ENCODE results near the gene RNF222. TPM values are rescaled to one million over a fixed set of nuclear protein-coding genes. Genes with fewer than 3 reads are reported as not detected.

RNF222 gene
- total RNA-seq, 1 experiment from 2014 or later = not detected

GRCh38 chr17:8439681-8440080 lies 42.1 kb upstream of the RNF222 start:
- Histone ChIP-seq H3K36me3 (ENCODE audit: control insufficient read depth, insufficient read depth, low read length) (no peaks in the 10 kb centered on the region), H3K27me3 (replicated peaks; ENCODE audit: control insufficient read depth, insufficient read depth, low read length) (no peaks in the 10 kb centered on the region), H3K9me3 (no peaks in the 10 kb centered on the region), H3K4me3 (ENCODE audit: low read depth, low read length) (no peak overlapping the region), H3K4me1 (no peaks in the 10 kb centered on the region)
- no TSS peak for BruUV-seq (replicated peaks)
- Mint-ChIP-seq H3K27me3 (ENCODE audit: insufficient read depth, unreplicated experiment) (no peaks in the 10 kb centered on the region), H3K36me3 (ENCODE audit: insufficient read depth, unreplicated experiment) (peaks cover 21% of the 10 kb centered on the region), H3K9me3 (ENCODE audit: unreplicated experiment) (no peaks in the 10 kb centered on the region), H3K4me1 (ENCODE audit: low read depth, unreplicated experiment) (no peaks in the 10 kb centered on the region), H3K4me3 (ENCODE audit: unreplicated experiment) (no peak overlapping the region), H3K27ac (ENCODE audit: unreplicated experiment) (no peak overlapping the region)
- CTCF ChIA-PET = no interaction called here
- intact Hi-C loops (cut with micrococcal nuclease; ENCODE audit: unreplicated experiment) = no loop called here
- POLR2A ChIA-PET = no interaction called here
- no peak for DNase-seq
- no peak for TF ChIP-seq CTCF (IDR thresholded peaks at IDR 0.05; ENCODE audit: insufficient read depth in 1 of 2, low read depth in 1 of 2, low read length in 1 of 2, severe bottlenecking in 1 of 2, unreplicated experiment in 1 of 2)

GRCh38 chr17:8438441-8438840 lies 40.8 kb upstream of the RNF222 start:
- ChIA-PET CTCF (no interaction called here), POLR2A (no interaction called here)
- no peaks in the 10 kb centered on the region for H3K27me3 Mint-ChIP-seq (ENCODE audit: insufficient read depth, unreplicated experiment)
- no peak overlapping the region for H3K27ac Mint-ChIP-seq (ENCODE audit: unreplicated experiment)
- H3K36me3 ChIP-seq (ENCODE audit: control insufficient read depth, insufficient read depth, low read length) = no peaks in the 10 kb centered on the region
- no peaks in the 10 kb centered on the region for H3K4me1 ChIP-seq
- no peaks in the 10 kb centered on the region for H3K9me3 Mint-ChIP-seq (ENCODE audit: unreplicated experiment)
- H3K4me3 ChIP-seq (ENCODE audit: low read depth, low read length) = no peak overlapping the region
- no peak overlapping the region for H3K4me3 Mint-ChIP-seq (ENCODE audit: unreplicated experiment)
- no peak for TF ChIP-seq CTCF (IDR thresholded peaks at IDR 0.05; ENCODE audit: insufficient read depth in 1 of 2, low read depth in 1 of 2, low read length in 1 of 2, severe bottlenecking in 1 of 2, unreplicated experiment in 1 of 2)
- no peaks in the 10 kb centered on the region for H3K27me3 ChIP-seq (replicated peaks; ENCODE audit: control insufficient read depth, insufficient read depth, low read length)
- no peaks in the 10 kb centered on the region for H3K4me1 Mint-ChIP-seq (ENCODE audit: low read depth, unreplicated experiment)
- H3K36me3 Mint-ChIP-seq (ENCODE audit: insufficient read depth, unreplicated experiment) = peaks cover 16% of the 10 kb centered on the region
- intact Hi-C loops (cut with micrococcal nuclease; ENCODE audit: unreplicated experiment) = no loop called here
- H3K9me3 ChIP-seq = no peaks in the 10 kb centered on the region
- BruUV-seq (replicated peaks) = no TSS peak
- DNase-seq = no peak

- BruUV-seq (replicated peaks) = TSS peak; percentile 51
- Histone ChIP-seq H3K4me3 (ENCODE audit: low read depth, low read length) (peak overlapping the region; percentile 84), H3K4me1 (no peaks in the 10 kb centered on the region), H3K27me3 (replicated peaks; ENCODE audit: control insufficient read depth, insufficient read depth, low read length) (no peaks in the 10 kb centered on the region), H3K36me3 (ENCODE audit: control insufficient read depth, insufficient read depth, low read length) (no peaks in the 10 kb centered on the region), H3K9me3 (no peaks in the 10 kb centered on the region)
- Mint-ChIP-seq H3K4me3 (ENCODE audit: unreplicated experiment) (peak overlapping the region; percentile 85), H3K9me3 (ENCODE audit: unreplicated experiment) (no peaks in the 10 kb centered on the region), H3K27ac (ENCODE audit: unreplicated experiment) (peak overlapping the region; percentile 86), H3K27me3 (ENCODE audit: insufficient read depth, unreplicated experiment) (no peaks in the 10 kb centered on the region), H3K36me3 (ENCODE audit: insufficient read depth, unreplicated experiment) (peaks cover 16% of the 10 kb centered on the region), H3K4me1 (ENCODE audit: low read depth, unreplicated experiment) (no peaks in the 10 kb centered on the region)
- ChIA-PET POLR2A (interaction anchor here (0.8 kb wide), 1 partner anchor 52 kb away, joined by 3 read pairs; no protein-coding TSS in a partner anchor), CTCF (interaction anchor here (0.6 to 2.1 kb wide), 3 partner anchors 26 to 406 kb away, joined by 3 to 10 read pairs (median 4); no protein-coding TSS in a partner anchor)
- no peak for DNase-seq
- intact Hi-C loops (cut with micrococcal nuclease; ENCODE audit: unreplicated experiment) = no loop called here
- TF ChIP-seq CTCF (IDR thresholded peaks at IDR 0.05; ENCODE audit: insufficient read depth in 1 of 2, low read depth in 1 of 2, low read length in 1 of 2, severe bottlenecking in 1 of 2, unreplicated experiment in 1 of 2) = no peak
Measured at GRCh38 chr17:8436844-8437171, 39.2 kb upstream of the RNF222 start.
